B cell (primary cell): ENCODE data around the gene TUBB4B. TPM values are rescaled to one million over a fixed set of nuclear protein-coding genes. Genes with fewer than 3 reads are reported as not detected.
A peak's percentile ranks its signal among the peaks of the same experiment; 100 is the strongest.

Source experiments
- ATAC-seq: fragments of 200-7000 bp; cut with Tn5 transposase; one replicate; pipeline ENCODE4 v1.10.0; 2021; ENCODE audit warnings: low read depth, mild to moderate bottlenecking, moderate number of reproducible peaks, moderate library complexity
- CTCF ChIA-PET: fragments of 350-600 bp; sonication (Branson Sonifier 250); formaldehyde crosslinking; loops from one replicate; lab custom pipeline; 2021; ENCODE audit warnings: antibody characterized with exemption, inconsistent platforms; lab: Charles Lee
- POLR2A ChIA-PET: fragments of 350-600 bp; sonication (Branson Sonifier 250); formaldehyde crosslinking; loops from one replicate; lab custom pipeline; 2021; ENCODE audit warnings: antibody characterized with exemption; lab: Charles Lee
- DNase-seq: peaks from one replicate; pipeline ENCODE4 v3.0.0; 2013
- H2AFZ ChIP-seq: 2 replicates; pipeline ENCODE4 v1.6.1; 2012; ENCODE audit warnings: mild to moderate bottlenecking, low read depth, low read length; ENCODE audit not compliant: insufficient read depth, poor library complexity, severe bottlenecking
- H3K27ac ChIP-seq, 2 donors: 1 replicate in 1 of 2; 2 replicates in 1 of 2; pipeline ENCODE4 v1.5.1; 2012 to 2013; ENCODE audit warnings: low read length in 2 of 2, mild to moderate bottlenecking in 2 of 2, moderate library complexity in 1 of 2
- H3K27me3 ChIP-seq, 4 experiments: fragments of 200-600 bp in 1 of 4; sonication (generic) in 1 of 4; replicated peaks in 1 of 4; 1 replicate in 2 of 4; 2 replicates in 2 of 4; pipeline versions ENCODE4 v1.6.1 to v1.7.0; 2013 to 2016; ENCODE audit warnings: low read length in 3 of 4, mild to moderate bottlenecking in 2 of 4, mixed read lengths in 1 of 4, moderate library complexity in 1 of 4; ENCODE audit not compliant: insufficient read depth in 4 of 4, control insufficient read depth in 3 of 4; ENCODE audit errors: control extremely low read depth in 1 of 4
- H3K36me3 ChIP-seq, 2 experiments: replicated peaks in 1 of 2; 1 replicate in 1 of 2; 2 replicates in 1 of 2; pipeline versions ENCODE4 v1.6.1 to v1.7.1; 2013; ENCODE audit warnings: low read length in 1 of 2; ENCODE audit not compliant: insufficient read depth in 2 of 2, control insufficient read depth in 1 of 2; ENCODE audit errors: control extremely low read depth in 1 of 2, extremely low read depth in 1 of 2
- H3K4me1 ChIP-seq, 2 donors: fragments of 200-600 bp in 1 of 2; sonication (generic) in 1 of 2; 1 replicate in 1 of 2; 2 replicates in 1 of 2; pipeline versions ENCODE4 v1.5.1 to v1.6.1; 2013 to 2017; ENCODE audit warnings: low read length in 2 of 2; ENCODE audit not compliant: control insufficient read depth in 2 of 2, insufficient read depth in 2 of 2
- H3K4me2 ChIP-seq: replicated peaks from 2 replicates; pipeline ENCODE3; 2012; ENCODE audit warnings: mild to moderate bottlenecking, low read depth, low read length; ENCODE audit not compliant: poor library complexity, severe bottlenecking
- H3K4me3 ChIP-seq, 5 experiments: fragments of 200-600 bp in 1 of 5; sonication (generic) in 1 of 5; 1 replicate in 3 of 5; 2 replicates in 2 of 5; pipeline versions ENCODE4 v1.5.1 to v1.7.0; 2011 to 2016; ENCODE audit warnings: low read length in 4 of 5, mild to moderate bottlenecking in 4 of 5, low read depth in 2 of 5, control low read depth in 1 of 5, moderate library complexity in 1 of 5; ENCODE audit not compliant: insufficient read depth in 1 of 5; ENCODE audit errors: control extremely low read depth in 1 of 5, extremely low read depth in 1 of 5
- H3K79me2 ChIP-seq: fragments of 200-600 bp; sonication (generic); one replicate; pipeline ENCODE4 v1.6.0; 2016; ENCODE audit warnings: low read length; ENCODE audit not compliant: control insufficient read depth, insufficient read depth
- H3K9ac ChIP-seq: fragments of 200-600 bp; sonication (generic); 2 replicates; pipeline ENCODE4 v1.6.1; 2017; ENCODE audit warnings: mild to moderate bottlenecking, low read length, moderate library complexity
- H3K9me3 ChIP-seq, 3 donors: one replicate each; pipeline versions ENCODE4 v1.6.1 to v1.7.1; 2013; ENCODE audit warnings: low read length in 2 of 3; ENCODE audit not compliant: control insufficient read depth in 2 of 3, insufficient read depth in 1 of 3; ENCODE audit errors: control extremely low read depth in 1 of 3
- H4K20me1 ChIP-seq: 2 replicates; pipeline ENCODE4 v1.6.0; 2012; ENCODE audit warnings: mild to moderate bottlenecking, low read length; ENCODE audit not compliant: insufficient read depth, control insufficient read depth, poor library complexity, severe bottlenecking
- H3K27ac Mint-ChIP-seq: one replicate; pipeline ENCODE4 v1.8.0; 2021; ENCODE audit warnings: mixed read lengths
- H3K27me3 Mint-ChIP-seq: one replicate; pipeline ENCODE4 v1.8.0; 2021; ENCODE audit warnings: mixed read lengths
- H3K4me1 Mint-ChIP-seq: one replicate; pipeline ENCODE4 v1.8.0; 2021; ENCODE audit warnings: mixed read lengths
- H3K4me3 Mint-ChIP-seq: one replicate; pipeline ENCODE4 v1.8.0; 2021; ENCODE audit warnings: mixed read lengths
- H3K9me3 Mint-ChIP-seq: one replicate; pipeline ENCODE4 v1.8.0; 2022; ENCODE audit warnings: mixed read lengths; ENCODE audit not compliant: insufficient read depth
- CTCF ChIP-seq: fragments of 200-600 bp; IDR thresholded peaks from one replicate; pipeline ENCODE4 v1.8.0; 2022; ENCODE audit warnings: antibody characterized with exemption, mild to moderate bottlenecking
- EZH2 ChIP-seq: IDR thresholded peaks from 2 replicates; pipeline ENCODE4 v1.6.1; 2012; ENCODE audit warnings: borderline replicate concordance, low read depth, mild to moderate bottlenecking, moderate library complexity, low read length; ENCODE audit not compliant: insufficient read depth, poor library complexity, severe bottlenecking
- WGBS: methylation state at CpG from one replicate; pipeline ENCODE4 v1.1.5; 2013; ENCODE audit warnings: missing lambda C conversion rate; ENCODE audit not compliant: insufficient coverage; 5-methylcytosine and 5-hydroxymethylcytosine counted together
- intact Hi-C: fragments of 100-400 bp; cut with micrococcal nuclease; formaldehyde crosslinking; loops from one replicate; pipeline ENCODE4 v1.10.0; 2022
- polyA plus RNA-seq: library from polyadenylated mRNA; depleted of rRNA; stranded (reverse); fragments of >200 nt; gene quantifications from 2 replicates; pipeline ENCODE4 v1.2.3, GENCODE V29; 2012
- total RNA-seq, 2 donors: library from RNA; stranded (reverse); fragments of 120-200 nt in 1 of 2; gene quantifications; 1 replicate in 1 of 2; 2 replicates in 1 of 2; pipeline versions ENCODE4 v1.2.3 to v1.2.4, GENCODE V29; 2013 to 2022

The TUBB4B gene
- total and polyA plus RNA-seq, 2 donors (not counting 1 experiment from before 2014, with no cell fraction given): 110 to 261 TPM

GRCh38 chr9:137234758-137235423, 6.2 kb upstream of the TUBB4B start:
- Histone ChIP-seq H3K4me3 (no peak overlapping the region), H3K9me3 (peaks cover 0 to 3% (median 0%) of the 10 kb centered on the region in 3 donors), H4K20me1 (peaks cover 22% of the 10 kb centered on the region), H3K4me1 (peaks cover 36 to 59% of the 10 kb centered on the region in 2 donors), H3K27me3 (peaks cover 0 to 12% (median 0%) of the 10 kb centered on the region in 4 experiments), H3K36me3 (no peaks in the 10 kb centered on the region), H3K79me2 (peaks cover 29% of the 10 kb centered on the region), H3K27ac (no peak overlapping the region), H2AFZ (no peak overlapping the region), H3K9ac (no peak overlapping the region), H3K4me2 (peak overlapping the region; percentile 72)
- Mint-ChIP-seq H3K27ac (peak overlapping the region; percentile 50), H3K27me3 (no peaks in the 10 kb centered on the region), H3K4me1 (peaks cover 35% of the 10 kb centered on the region), H3K9me3 (no peaks in the 10 kb centered on the region), H3K4me3 (peak overlapping the region; percentile 65)
- POLR2A ChIA-PET: interaction anchor here (0.6 to 1.0 kb wide), 3 partner anchors 11 to 107 kb away, joined by 3 to 10 read pairs (median 3); partner anchors contain the start of gene CYSRT1
- intact Hi-C loops: no loop called here
- CTCF ChIA-PET: interaction anchor here (0.9 to 8.9 kb wide), 9 partner anchors 10 to 188 kb away, joined by 3 to 76 read pairs (median 3); partner anchors contain the start of genes CYSRT1, RNF208, RNF224 and SAPCD2
- DNase-seq: peak; percentile 70
- WGBS: 46% methylated on average over 15 of the region's 18 CpGs
- no peak for TF ChIP-seq CTCF
- no peak for TF ChIP-seq EZH2
- ATAC-seq: peak; percentile 48
